Common myeloid progenitor, CD34-positive (primary cell): Measurements from ENCODE around the gene GALNT1.

Source experiments
- CTCF ChIA-PET: fragments of 350-600 bp; sonication (Branson Sonifier 250); formaldehyde crosslinking; loops from one replicate; lab custom pipeline; 2021; ENCODE audit warnings: antibody characterized with exemption; lab: Charles Lee
- POLR2A ChIA-PET: fragments of 350-600 bp; sonication (Branson Sonifier 250); formaldehyde crosslinking; loops from one replicate; lab custom pipeline; 2021; ENCODE audit warnings: antibody characterized with exemption; lab: Charles Lee
- DNase-seq, 3 donors: peaks; one replicate each; pipeline versions ENCODE4 v3.0.0 to v3.0.0-alpha.2; 2013
- H3K27ac ChIP-seq, 2 experiments: 1 replicate in 1 of 2; 2 replicates in 1 of 2; pipeline ENCODE4 v1.7.0; 2013; ENCODE audit warnings: inconsistent platforms in 2 of 2, low read length in 2 of 2, mild to moderate bottlenecking in 2 of 2, low read depth in 1 of 2, moderate library complexity in 1 of 2; ENCODE audit not compliant: severe bottlenecking in 2 of 2, insufficient read depth in 1 of 2, poor library complexity in 1 of 2
- H3K27me3 ChIP-seq, 5 experiments: replicated peaks in 2 of 5; 1 replicate in 3 of 5; 2 replicates in 2 of 5; pipeline versions ENCODE4 v1.6.1 to v1.7.0; 2013; ENCODE audit warnings: low read length in 4 of 5, mild to moderate bottlenecking in 2 of 5, moderate library complexity in 2 of 5, inconsistent platforms in 1 of 5; ENCODE audit not compliant: insufficient read depth in 5 of 5, control insufficient read depth in 4 of 5
- H3K36me3 ChIP-seq, 4 experiments: 1 replicate in 2 of 4; 2 replicates in 2 of 4; pipeline versions ENCODE4 v1.6.1 to v1.7.0; 2013; ENCODE audit warnings: low read length in 3 of 4, control low read depth in 1 of 4, mild to moderate bottlenecking in 1 of 4; ENCODE audit not compliant: control insufficient read depth in 4 of 4, insufficient read depth in 4 of 4
- H3K4me1 ChIP-seq, 4 experiments: 1 replicate in 3 of 4; 2 replicates in 1 of 4; pipeline versions ENCODE4 v1.6.1 to v1.7.1; 2013; ENCODE audit warnings: low read length in 3 of 4, mild to moderate bottlenecking in 3 of 4, control low read depth in 1 of 4, inconsistent platforms in 1 of 4, moderate library complexity in 1 of 4; ENCODE audit not compliant: control insufficient read depth in 4 of 4, insufficient read depth in 4 of 4; ENCODE audit errors: control extremely low read depth in 1 of 4
- H3K4me3 ChIP-seq, 7 experiments: 1 replicate in 4 of 7; 2 replicates in 3 of 7; pipeline versions ENCODE4 v1.5.1 to v1.7.0; 2013; ENCODE audit warnings: mild to moderate bottlenecking in 7 of 7, low read length in 6 of 7, moderate library complexity in 6 of 7, inconsistent platforms in 2 of 7, low read depth in 2 of 7, control low read depth in 1 of 7; ENCODE audit not compliant: insufficient read depth in 4 of 7, control insufficient read depth in 1 of 7; ENCODE audit errors: extremely low read depth in 1 of 7
- H3K9me3 ChIP-seq, 5 experiments: 1 replicate in 4 of 5; 2 replicates in 1 of 5; pipeline versions ENCODE4 v1.6.1 to v1.7.1; 2013; ENCODE audit warnings: low read length in 4 of 5, mild to moderate bottlenecking in 2 of 5, inconsistent platforms in 1 of 5, low read depth in 1 of 5, moderate library complexity in 1 of 5; ENCODE audit not compliant: control insufficient read depth in 4 of 5, insufficient read depth in 2 of 5; ENCODE audit errors: control extremely low read depth in 1 of 5
- WGBS: methylation state at CpG from one replicate; pipeline ENCODE4 v1.1.5; 2013; ENCODE audit not compliant: insufficient coverage; 5-methylcytosine and 5-hydroxymethylcytosine counted together

The GALNT1 gene

GRCh38 chr18:35581898-35582641 is 530 bp downstream of the GALNT1 start:
- H3K9me3 ChIP-seq, result peaks cover 0 to 13% (median 0%) of the 10 kb centered on the region in 5 experiments
- ChIA-PET POLR2A (interaction anchor here (0.9 to 1.4 kb wide), 3 partner anchors 24 to 84 kb away, joined by 3 read pairs; partner anchors contain the start of gene INO80C), CTCF (interaction anchor here (0.8 to 2.0 kb wide), 3 partner anchors 27 to 90 kb away, joined by 3 to 7 read pairs (median 3); no protein-coding TSS in a partner anchor)
- peak overlapping the region; percentile 37 to 76 for H3K27ac ChIP-seq
- peak overlapping the region; percentile 61 to 94 (median 82) for H3K4me3 ChIP-seq
- peaks cover 6 to 22% (median 15%) of the 10 kb centered on the region in 4 experiments for H3K4me1 ChIP-seq
- 0% methylated on average over 32 of the region's 51 CpGs for WGBS
- H3K27me3 ChIP-seq, result no peaks in the 10 kb centered on the region
- H3K36me3 ChIP-seq, result peaks cover 0 to 13% (median 3%) of the 10 kb centered on the region in 4 experiments
- DNase-seq, result peak in 2 of 3 donors; percentile 48 to 63

- Histone ChIP-seq H3K9me3 (peaks cover 2 to 21% (median 5%) of the 10 kb centered on the region in 5 experiments), H3K4me3 (peak overlapping the region in 6 of 7 experiments; percentile 61 to 94 (median 83)), H3K27me3 (no peaks in the 10 kb centered on the region), H3K4me1 (peaks cover 6 to 22% (median 15%) of the 10 kb centered on the region in 4 experiments), H3K27ac (no peak overlapping the region), H3K36me3 (peaks cover 2 to 13% (median 3%) of the 10 kb centered on the region in 4 experiments)
- DNase-seq, result no peak
- WGBS, result 98% methylated on average over 4 of the region's 6 CpGs
- POLR2A ChIA-PET, result interaction anchor here (1.1 kb wide), 1 partner anchor 85 kb away, joined by 3 read pairs; the partner anchor contains the start of gene INO80C
- CTCF ChIA-PET, result interaction anchor here (0.7 to 2.0 kb wide), 7 partner anchors 10 to 176 kb away, joined by 3 to 7 read pairs (median 3); no protein-coding TSS in a partner anchor
Measured at GRCh38 chr18:35582899-35583558, 1.5 kb downstream of the GALNT1 start.

GRCh38 chr18:35584735-35585134 is 3.2 kb downstream of the GALNT1 start:
- DNase-seq, result no peak
- POLR2A ChIA-PET, result no interaction called here
- Histone ChIP-seq H3K36me3 (peaks cover 2 to 15% (median 3%) of the 10 kb centered on the region in 4 experiments), H3K9me3 (peaks cover 7 to 34% (median 9%) of the 10 kb centered on the region in 5 experiments), H3K4me3 (no peak overlapping the region), H3K27me3 (no peaks in the 10 kb centered on the region), H3K27ac (no peak overlapping the region), H3K4me1 (peaks cover 6 to 22% (median 15%) of the 10 kb centered on the region in 4 experiments)
- CTCF ChIA-PET, result interaction anchor here (1.5 kb wide), 1 partner anchor 42 kb away, joined by 3 read pairs; no protein-coding TSS in a partner anchor
- 97% methylated on average over 4 of the region's 5 CpGs for WGBS

- no peak overlapping the region for H3K27ac ChIP-seq
- ChIA-PET CTCF (interaction anchor here (0.6 kb wide), 1 partner anchor 359 kb away, joined by 3 read pairs; no protein-coding TSS in a partner anchor), POLR2A (no interaction called here)
- no CpG with 5 or more reads among the region's 1 CpG for WGBS
- H3K36me3 ChIP-seq, result peaks cover 2 to 15% (median 3%) of the 10 kb centered on the region in 4 experiments
- no peak for DNase-seq
- H3K4me3 ChIP-seq, result no peak overlapping the region
- peaks cover 6 to 14% (median 12%) of the 10 kb centered on the region in 4 experiments for H3K4me1 ChIP-seq
- peaks cover 7 to 34% (median 9%) of the 10 kb centered on the region in 5 experiments for H3K9me3 ChIP-seq
- no peaks in the 10 kb centered on the region for H3K27me3 ChIP-seq
Measured at GRCh38 chr18:35585608-35586007, 4.1 kb downstream of the GALNT1 start.

GRCh38 chr18:35588122-35588521 is 6.6 kb downstream of the GALNT1 start:
- peaks cover 1 to 5% (median 2%) of the 10 kb centered on the region in 4 experiments for H3K4me1 ChIP-seq
- H3K4me3 ChIP-seq, result no peak overlapping the region
- no peaks in the 10 kb centered on the region for H3K27me3 ChIP-seq
- peak in 2 of 3 donors; percentile 25 to 35 for DNase-seq
- H3K36me3 ChIP-seq, result peaks cover 2 to 15% (median 3%) of the 10 kb centered on the region in 4 experiments
- ChIA-PET POLR2A (no interaction called here), CTCF (no interaction called here)
- H3K27ac ChIP-seq, result no peak overlapping the region
- WGBS, result no CpG with 5 or more reads among the region's 4 CpGs
- H3K9me3 ChIP-seq, result peaks cover 7 to 34% (median 9%) of the 10 kb centered on the region in 5 experiments

DNA sequence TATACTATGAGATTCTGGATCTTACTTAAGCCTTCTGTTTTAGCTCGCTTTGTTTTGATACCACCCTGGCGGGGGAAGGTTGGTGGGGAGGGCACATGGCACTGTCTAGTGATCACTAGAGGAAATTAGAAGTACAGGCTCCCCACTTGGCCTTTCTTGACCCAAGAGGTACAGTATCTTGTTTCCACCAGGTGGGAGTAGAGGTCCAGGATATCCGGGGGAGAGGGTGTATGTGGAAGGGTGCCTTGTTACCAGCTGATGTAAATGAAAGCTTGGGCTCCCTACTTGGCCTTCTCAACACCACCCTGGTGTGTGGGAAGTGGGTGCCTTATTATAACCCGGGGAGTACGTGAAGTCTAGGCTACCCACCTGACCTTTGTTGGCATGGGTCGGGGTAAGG is 7.5 kb downstream of the GALNT1 start:
- Histone ChIP-seq H3K4me3 (no peak overlapping the region), H3K27ac (no peak overlapping the region), H3K4me1 (peaks cover 0 to 2% (median under 1%) of the 10 kb centered on the region in 4 experiments), H3K27me3 (no peaks in the 10 kb centered on the region), H3K9me3 (peaks cover 7 to 34% (median 9%) of the 10 kb centered on the region in 5 experiments), H3K36me3 (peaks cover 2 to 14% (median 3%) of the 10 kb centered on the region in 4 experiments)
- 100% methylated on average over 1 of the region's 6 CpGs for WGBS
- ChIA-PET POLR2A (no interaction called here), CTCF (no interaction called here)
- DNase-seq, result peak in 1 of 3 donors; percentile 15
